Activated CD4-positive, alpha-beta T cell treated with anti-CD3 and anti-CD28 coated beads, Interleukin-2, Interleukin-4, amounts not matched to agents 100 ng/mL and 50 ng/mL, durations not matched to agents 16 hours and 8 hours (primary cell): ENCODE measurements around the gene PADI2.
A peak's percentile ranks its signal among the peaks of the same experiment; 100 is the strongest.

Experiments used
- DNase-seq: peaks from one replicate; pipeline ENCODE4 v3.0.0-alpha.2; 2020; ENCODE audit warnings: low spot score

Gene PADI2

GRCh38 chr1:17139637-17140036 lies 20.4 kb upstream of the PADI2 start:
- no peak for DNase-seq

GRCh38 chr1:17137441-17137840 lies 18.2 kb upstream of the PADI2 start:
- no peak for DNase-seq

GRCh38 chr1:17136936-17137335 lies 17.7 kb upstream of the PADI2 start:
- no peak for DNase-seq

GRCh38 chr1:17136145-17136544 lies 16.9 kb upstream of the PADI2 start:
- no peak for DNase-seq

GRCh38 chr1:17135530-17135929 lies 16.3 kb upstream of the PADI2 start:
- DNase-seq: no peak

- no peak for DNase-seq
These were observed 15.5 kb upstream of the PADI2 start for GRCh38 chr1:17134724-17135123.

- no peak for DNase-seq
These were observed 14.8 kb upstream of the PADI2 start for GRCh38 chr1:17134034-17134433.

- no peak for DNase-seq
These were observed 10.9 kb upstream of the PADI2 start for GRCh38 chr1:17130138-17130635.

GRCh38 chr1:17128361-17128760 lies 9.1 kb upstream of the PADI2 start:
- no peak for DNase-seq

- peak; percentile 82 for DNase-seq
These were observed 6.5 kb upstream of the PADI2 start for GRCh38 chr1:17125756-17126237.

- DNase-seq: no peak
These were observed 4.2 kb upstream of the PADI2 start for GRCh38 chr1:17123196-17124045.

- no peak for DNase-seq
These were observed 3.4 kb upstream of the PADI2 start for GRCh38 chr1:17122521-17123164.

GRCh38 chr1:17121881-17122280 lies 2.6 kb upstream of the PADI2 start:
- DNase-seq: no peak

- DNase-seq: no peak
These were observed 1.9 kb upstream of the PADI2 start for GRCh38 chr1:17120962-17121837.

- no peak for DNase-seq
These were observed 1.2 kb upstream of the PADI2 start for GRCh38 chr1:17120481-17120877.

GRCh38 chr1:17119773-17120480 lies 676 bp upstream of the PADI2 start:
- DNase-seq: no peak

GRCh38 chr1:17118706-17119075 lies 560 bp downstream of the PADI2 start:
- no peak for DNase-seq

- DNase-seq: no peak
These were observed 983 bp downstream of the PADI2 start for GRCh38 chr1:17118268-17118667.

- no peak for DNase-seq
These were observed 1.6 kb downstream of the PADI2 start for GRCh38 chr1:17117451-17118265.

- DNase-seq: no peak
These were observed 2.6 kb downstream of the PADI2 start for GRCh38 chr1:17116643-17117042.

- DNase-seq: no peak
These were observed 5.3 kb downstream of the PADI2 start for GRCh38 chr1:17113963-17114362.
